Measurements from ENCODE around the gene NPR2. TPM values are rescaled to one million over a fixed set of nuclear protein-coding genes. Genes with fewer than 3 reads are reported as not detected.

Gene NPR2
- total RNA-seq, 6 experiments from 2014 or later, result 2.8 to 34.5 (median 13.1) TPM

DNA sequence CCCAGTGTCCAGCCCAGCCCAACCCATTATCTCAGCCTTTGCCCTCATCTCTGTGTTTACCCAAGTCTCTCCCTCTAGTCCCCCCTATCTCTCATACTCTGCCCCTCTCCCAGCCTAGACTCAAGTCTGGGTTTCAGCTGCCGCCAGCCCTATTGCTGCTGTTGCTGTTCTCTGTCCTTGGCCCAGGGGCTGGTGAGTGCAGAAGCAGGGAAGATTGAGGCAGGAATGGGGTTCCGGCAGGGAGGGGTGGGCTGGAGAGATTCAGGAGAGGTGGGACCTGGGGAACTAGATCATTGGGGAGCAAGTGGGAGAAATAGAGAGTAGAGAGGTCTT, 38.3 kb downstream of the NPR2 start:
- 45% methylated on average over 2 of the region's 2 CpGs for whole genome bisulfite sequencing (ENCODE audit: insufficient coverage, low coverage, low lambda C conversion rate, missing lambda C conversion rate)
- Histone ChIP-seq H3K27ac (peak overlapping the region in 1 of 3 donors; percentile 87), H3K36me3 (no peaks in the 10 kb centered on the region), H3K27me3 (no peaks in the 10 kb centered on the region), H3K9me3 (no peaks in the 10 kb centered on the region), H3K4me3 (peak overlapping the region; percentile 62 to 88 (median 75)), H3K4me1 (peaks cover 0 to 30% (median 5%) of the 10 kb centered on the region in 4 donors)
- intact Hi-C loops (cut with DNase I), result loop anchor here in 1 of 2 donors (10.0 kb wide), 1 partner anchor 55 kb away; no protein-coding TSS in a partner anchor
- ATAC-seq (no peak), DNase-seq (no peak)
- TF ChIP-seq POLR2A (IDR thresholded peaks at IDR 0.05), result no peak
- TF ChIP-seq, protein P1, sequence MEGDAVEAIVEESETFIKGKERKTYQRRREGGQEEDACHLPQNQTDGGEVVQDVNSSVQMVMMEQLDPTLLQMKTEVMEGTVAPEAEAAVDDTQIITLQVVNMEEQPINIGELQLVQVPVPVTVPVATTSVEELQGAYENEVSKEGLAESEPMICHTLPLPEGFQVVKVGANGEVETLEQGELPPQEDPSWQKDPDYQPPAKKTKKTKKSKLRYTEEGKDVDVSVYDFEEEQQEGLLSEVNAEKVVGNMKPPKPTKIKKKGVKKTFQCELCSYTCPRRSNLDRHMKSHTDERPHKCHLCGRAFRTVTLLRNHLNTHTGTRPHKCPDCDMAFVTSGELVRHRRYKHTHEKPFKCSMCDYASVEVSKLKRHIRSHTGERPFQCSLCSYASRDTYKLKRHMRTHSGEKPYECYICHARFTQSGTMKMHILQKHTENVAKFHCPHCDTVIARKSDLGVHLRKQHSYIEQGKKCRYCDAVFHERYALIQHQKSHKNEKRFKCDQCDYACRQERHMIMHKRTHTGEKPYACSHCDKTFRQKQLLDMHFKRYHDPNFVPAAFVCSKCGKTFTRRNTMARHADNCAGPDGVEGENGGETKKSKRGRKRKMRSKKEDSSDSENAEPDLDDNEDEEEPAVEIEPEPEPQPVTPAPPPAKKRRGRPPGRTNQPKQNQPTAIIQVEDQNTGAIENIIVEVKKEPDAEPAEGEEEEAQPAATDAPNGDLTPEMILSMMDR (IDR thresholded peaks at IDR 0.05), result no peak

DNA sequence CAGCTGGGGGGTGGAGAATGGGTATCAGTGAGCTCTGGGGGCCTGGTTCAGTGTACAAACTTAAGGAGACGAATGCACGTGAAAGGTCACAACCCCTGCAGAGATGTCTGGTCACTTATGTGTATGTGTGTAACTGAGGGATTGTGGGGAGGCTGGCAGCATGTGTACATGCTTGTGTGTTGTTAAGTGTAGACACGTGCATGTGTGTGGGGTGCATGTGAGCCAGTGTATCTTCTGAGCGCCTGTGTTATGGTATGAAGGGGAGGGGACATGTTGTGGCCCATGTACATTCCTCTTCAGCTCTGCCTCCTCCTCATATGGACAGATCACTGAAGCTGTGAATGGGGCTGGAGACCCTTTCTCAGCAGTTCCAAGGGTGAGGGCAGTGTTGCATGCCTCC, 39.6 kb downstream of the NPR2 start:
- H3K27ac ChIP-seq, result no peak overlapping the region
- H3K36me3 ChIP-seq, result no peaks in the 10 kb centered on the region
- no peak for TF ChIP-seq POLR2A (IDR thresholded peaks at IDR 0.05)
- TF ChIP-seq, protein P1 (IDR thresholded peaks at IDR 0.05), result no peak
- H3K9me3 ChIP-seq, result no peaks in the 10 kb centered on the region
- H3K27me3 ChIP-seq, result no peaks in the 10 kb centered on the region
- WGBS (ENCODE audit: insufficient coverage, low coverage, low lambda C conversion rate, missing lambda C conversion rate), result 86% methylated on average over 2 of the region's 4 CpGs
- intact Hi-C loops (cut with DNase I), result no loop called here
- H3K4me3 ChIP-seq, result no peak overlapping the region
- DNase-seq, result no peak
- peaks cover 0 to 42% (median 14%) of the 10 kb centered on the region in 4 donors for H3K4me1 ChIP-seq
- ATAC-seq, result no peak

DNA sequence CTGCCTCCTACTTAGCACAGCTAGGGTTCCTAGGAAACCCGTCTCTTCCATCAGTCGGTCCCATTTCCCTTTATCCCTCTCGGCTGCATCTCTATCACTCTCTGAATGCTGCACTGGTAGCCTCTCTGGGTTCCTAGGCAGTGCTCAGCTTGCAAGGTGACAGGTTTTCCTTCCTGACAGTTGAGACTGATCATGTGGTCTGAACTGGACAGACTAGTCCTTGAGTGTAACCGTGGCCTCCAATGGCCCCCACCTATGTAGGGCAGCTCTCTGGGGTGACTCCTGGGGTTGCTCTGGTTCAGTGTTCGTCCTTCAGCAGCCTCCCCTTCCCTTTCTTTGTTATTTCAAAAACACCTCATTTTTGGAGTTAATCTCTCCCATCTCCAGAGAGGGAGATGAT, 41.4 kb downstream of the NPR2 start:
- H3K27me3 ChIP-seq, result no peaks in the 10 kb centered on the region
- no peak for ATAC-seq
- H3K36me3 ChIP-seq, result no peaks in the 10 kb centered on the region
- H3K27ac ChIP-seq, result no peak overlapping the region
- H3K9me3 ChIP-seq, result no peaks in the 10 kb centered on the region
- TF ChIP-seq, protein P1 (IDR thresholded peaks at IDR 0.05), result no peak
- TF ChIP-seq POLR2A (IDR thresholded peaks at IDR 0.05), result no peak
- peak in 1 of 3 donors; percentile 12 for DNase-seq
- WGBS (ENCODE audit: insufficient coverage, low coverage, low lambda C conversion rate, missing lambda C conversion rate), result 85% methylated on average over 5 of the region's 5 CpGs
- peaks cover 0 to 41% (median 15%) of the 10 kb centered on the region in 4 donors for H3K4me1 ChIP-seq
- intact Hi-C loops (cut with DNase I), result no loop called here
- H3K4me3 ChIP-seq, result no peak overlapping the region

DNA sequence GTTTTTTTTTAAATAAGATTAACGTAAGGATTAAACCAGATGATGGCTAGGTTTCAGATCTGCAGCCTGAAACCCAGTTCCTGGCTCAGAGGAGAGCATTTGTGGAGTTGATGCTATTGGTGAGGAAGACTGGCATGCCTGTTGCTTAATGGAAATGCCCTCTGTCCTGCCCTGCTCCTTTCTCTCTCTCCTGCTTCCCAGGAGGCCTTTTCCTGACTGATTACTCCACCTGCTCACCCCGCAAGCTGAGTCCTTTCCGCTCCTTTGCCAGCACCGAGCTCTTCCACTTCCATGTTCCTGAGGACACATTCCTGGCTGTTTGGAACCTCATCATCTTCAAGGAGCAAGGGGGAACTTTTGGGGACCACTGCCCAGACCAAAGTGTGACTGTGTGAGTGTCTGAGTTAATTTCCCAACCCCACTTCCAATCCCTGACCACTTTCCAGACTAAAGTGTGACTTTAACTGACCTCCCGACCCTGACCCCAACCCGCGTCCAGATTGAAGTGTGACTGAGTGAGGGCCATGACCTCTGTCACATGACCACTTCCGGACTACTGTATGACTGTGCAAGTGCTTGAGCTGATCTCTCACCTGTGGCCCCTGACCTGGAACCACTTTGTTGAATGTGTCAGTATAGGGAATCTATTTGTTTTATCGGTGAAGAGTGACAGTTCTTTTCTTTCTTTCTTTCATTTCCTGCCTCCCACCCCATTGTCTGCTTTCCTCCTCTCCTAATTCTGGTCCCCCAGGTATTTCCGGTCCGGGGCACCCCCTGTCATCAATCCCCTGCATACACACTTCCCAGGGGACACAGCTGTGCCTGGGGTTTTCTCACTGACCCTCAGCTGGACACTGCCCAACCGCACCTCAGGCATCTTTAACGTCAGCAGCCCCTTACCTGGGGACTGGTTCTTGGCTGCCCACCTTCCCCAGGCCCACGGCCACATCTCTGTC, 43.1 kb downstream of the NPR2 start:
- H3K27ac ChIP-seq, result peak overlapping the region in 2 of 3 donors; percentile 61 to 76

More for the DNA sequence above, 43.1 kb downstream of the NPR2 start:
- peak; percentile 16 for TF ChIP-seq POLR2A (IDR thresholded peaks at IDR 0.05)
- TF ChIP-seq, protein P1 (IDR thresholded peaks at IDR 0.05), result no peak
- H3K36me3 ChIP-seq, result no peaks in the 10 kb centered on the region
- DNase-seq (peak; percentile 42 to 83 (median 71)), ATAC-seq (peak; percentile 68 to 79 (median 74))
- H3K4me3 ChIP-seq, result no peak overlapping the region
- H3K9me3 ChIP-seq, result no peaks in the 10 kb centered on the region
- intact Hi-C loops (cut with DNase I), result no loop called here
- WGBS (ENCODE audit: insufficient coverage, low coverage, low lambda C conversion rate, missing lambda C conversion rate), result 45% methylated on average over 12 of the region's 14 CpGs
- H3K27me3 ChIP-seq, result no peaks in the 10 kb centered on the region
- H3K4me1 ChIP-seq, result peaks cover 0 to 38% (median 15%) of the 10 kb centered on the region in 4 donors
